Memory B cell (primary cell): ENCODE data around the gene MIPEP.

Source experiments
- ATAC-seq: fragments of 150-1000 bp; cut with Tn5 transposase; 2 replicates; pipeline ENCODE4 v1.10.0; 2021; ENCODE audit warnings: low read depth, mild to moderate bottlenecking, moderate library complexity
- DNase-seq, 2 donors: peaks; one replicate each; pipeline ENCODE4 v3.0.0; 2022; ENCODE audit warnings: low spot score in 2 of 2
- H3K27ac Mint-ChIP-seq: one replicate; pipeline ENCODE4 v1.8.0; 2022; ENCODE audit warnings: mild to moderate bottlenecking, moderate library complexity, mixed read lengths
- H3K27me3 Mint-ChIP-seq: one replicate; pipeline ENCODE4 v1.8.0; 2022; ENCODE audit warnings: mixed read lengths
- H3K36me3 Mint-ChIP-seq: one replicate; pipeline ENCODE4 v1.8.0; 2022; ENCODE audit warnings: mild to moderate bottlenecking, mixed read lengths
- H3K4me1 Mint-ChIP-seq: one replicate; pipeline ENCODE4 v1.8.0; 2022; ENCODE audit warnings: mixed read lengths
- H3K4me3 Mint-ChIP-seq: one replicate; pipeline ENCODE4 v1.8.0; 2022; ENCODE audit warnings: mild to moderate bottlenecking, moderate library complexity, mixed read lengths
- H3K9me3 Mint-ChIP-seq: one replicate; pipeline ENCODE4 v1.8.0; 2022; ENCODE audit warnings: mixed read lengths

Gene MIPEP

DNA sequence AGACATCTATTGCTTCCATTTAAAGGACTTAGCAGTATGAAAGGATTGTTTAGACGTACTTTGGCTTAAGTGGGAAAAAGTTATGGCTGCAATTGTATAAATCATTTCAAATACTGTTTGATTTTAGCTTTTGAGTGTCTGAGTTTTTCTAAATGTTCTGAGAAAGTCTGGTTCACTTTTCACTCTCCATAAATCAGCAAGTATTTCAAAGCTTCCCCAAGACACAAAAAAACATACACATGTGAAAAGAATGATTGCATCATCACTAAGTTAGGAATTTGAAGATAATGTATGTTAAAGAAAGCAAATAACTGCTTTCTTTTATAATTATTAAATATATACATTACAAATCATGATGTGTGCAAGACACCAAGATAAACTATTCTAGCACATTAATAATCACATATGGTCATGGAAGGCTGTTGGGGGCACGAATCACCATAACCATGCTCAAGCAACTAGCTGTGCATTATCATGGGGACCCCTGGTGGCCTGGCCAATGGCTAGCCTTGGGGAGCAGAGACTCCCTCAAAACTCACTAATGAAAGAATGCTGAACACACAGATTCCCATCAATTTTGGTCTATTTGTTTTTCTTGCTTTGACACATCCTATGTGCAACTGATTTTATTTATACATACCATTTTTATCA, 111.1 kb downstream of the MIPEP start:
- Mint-ChIP-seq H3K27ac (no peak overlapping the region), H3K36me3 (peaks cover 29% of the 10 kb centered on the region), H3K4me1 (peaks cover 24% of the 10 kb centered on the region), H3K27me3 (peaks cover 16% of the 10 kb centered on the region), H3K4me3 (no peak overlapping the region), H3K9me3 (peaks cover 2% of the 10 kb centered on the region)
- no peak for ATAC-seq
- DNase-seq = no peak

- Mint-ChIP-seq H3K27me3 (peaks cover 18% of the 10 kb centered on the region), H3K27ac (no peak overlapping the region), H3K9me3 (peaks cover 2% of the 10 kb centered on the region), H3K36me3 (peaks cover 29% of the 10 kb centered on the region), H3K4me3 (no peak overlapping the region), H3K4me1 (peaks cover 24% of the 10 kb centered on the region)
- no peak for DNase-seq
- ATAC-seq = peak; percentile 37
These were observed 111.7 kb downstream of the MIPEP start for GRCh38 chr13:23777575-23777870.

- ATAC-seq = peak; percentile 99
These were observed 112.3 kb downstream of the MIPEP start for GRCh38 chr13:23776698-23777574.

GRCh38 chr13:23772717-23773116, 116.5 kb downstream of the MIPEP start:
- peaks cover 8% of the 10 kb centered on the region for H3K36me3 Mint-ChIP-seq
- DNase-seq (no peak), ATAC-seq (no peak)
- no peak overlapping the region for H3K4me3 Mint-ChIP-seq
- no peak overlapping the region for H3K27ac Mint-ChIP-seq
- H3K27me3 Mint-ChIP-seq = peaks cover 9% of the 10 kb centered on the region
- H3K4me1 Mint-ChIP-seq = peaks cover 24% of the 10 kb centered on the region
- H3K9me3 Mint-ChIP-seq = no peaks in the 10 kb centered on the region

More at GRCh38 chr13:23776698-23777574, 112.3 kb downstream of the MIPEP start:
- Mint-ChIP-seq H3K9me3 (peaks cover 2% of the 10 kb centered on the region), H3K36me3 (peaks cover 24% of the 10 kb centered on the region), H3K4me1 (peaks cover 22% of the 10 kb centered on the region), H3K4me3 (no peak overlapping the region), H3K27me3 (peaks cover 18% of the 10 kb centered on the region), H3K27ac (no peak overlapping the region)
- DNase-seq = peak in 1 of 2 donors; percentile 33

DNA sequence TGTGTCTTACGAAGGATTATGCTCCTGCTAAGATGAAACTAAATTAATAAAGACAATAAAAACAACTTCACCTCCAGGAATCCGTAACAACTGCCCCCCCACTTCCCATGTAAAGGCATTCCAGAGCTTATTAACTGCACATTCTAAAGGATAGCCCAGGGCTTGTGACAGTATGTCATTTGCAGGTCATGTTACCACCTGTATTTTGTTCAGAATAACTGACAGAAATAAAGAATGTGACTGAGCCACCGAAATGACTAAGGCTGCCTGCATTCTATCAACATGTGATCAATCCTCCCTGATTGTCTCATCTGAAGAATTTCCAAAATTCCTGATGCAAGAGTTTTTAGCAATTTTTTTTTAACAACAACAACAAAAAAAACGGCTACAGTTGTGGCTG, 117.2 kb downstream of the MIPEP start:
- Mint-ChIP-seq H3K9me3 (no peaks in the 10 kb centered on the region), H3K36me3 (peaks cover 8% of the 10 kb centered on the region), H3K4me1 (peaks cover 20% of the 10 kb centered on the region), H3K27ac (no peak overlapping the region), H3K27me3 (peaks cover 9% of the 10 kb centered on the region), H3K4me3 (no peak overlapping the region)
- ATAC-seq = no peak
- no peak for DNase-seq

DNA sequence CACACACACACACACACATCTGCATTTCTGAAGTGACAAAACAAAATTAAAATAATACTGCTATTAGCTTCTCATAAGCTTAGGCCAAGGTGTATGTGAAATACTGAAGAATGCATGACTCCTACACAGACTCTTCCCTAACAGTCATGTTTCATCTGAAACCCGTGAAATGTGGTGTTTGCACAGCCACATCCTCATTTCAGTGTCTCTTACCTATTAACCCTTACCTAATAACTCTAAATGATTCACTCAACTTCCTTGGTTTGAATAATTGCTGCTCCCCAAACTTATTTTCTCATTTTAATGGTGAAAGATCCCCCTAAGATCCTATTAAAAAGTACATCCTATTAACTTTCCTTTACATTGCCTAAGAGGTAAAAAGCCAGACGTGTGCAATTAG, 117.6 kb downstream of the MIPEP start:
- Mint-ChIP-seq H3K36me3 (peaks cover 8% of the 10 kb centered on the region), H3K9me3 (no peaks in the 10 kb centered on the region), H3K4me3 (no peak overlapping the region), H3K4me1 (peaks cover 16% of the 10 kb centered on the region), H3K27me3 (peaks cover 9% of the 10 kb centered on the region), H3K27ac (no peak overlapping the region)
- DNase-seq (no peak), ATAC-seq (peak; percentile 45)

GRCh38 chr13:23770973-23771372, 118.2 kb downstream of the MIPEP start:
- ATAC-seq (no peak), DNase-seq (no peak)
- H3K9me3 Mint-ChIP-seq = no peaks in the 10 kb centered on the region
- peaks cover 12% of the 10 kb centered on the region for H3K4me1 Mint-ChIP-seq
- no peak overlapping the region for H3K4me3 Mint-ChIP-seq
- H3K36me3 Mint-ChIP-seq = peaks cover 7% of the 10 kb centered on the region
- H3K27me3 Mint-ChIP-seq = peaks cover 6% of the 10 kb centered on the region
- H3K27ac Mint-ChIP-seq = no peak overlapping the region

GRCh38 chr13:23770428-23770827, 118.8 kb downstream of the MIPEP start:
- ATAC-seq (no peak), DNase-seq (no peak)
- Mint-ChIP-seq H3K4me3 (no peak overlapping the region), H3K27ac (no peak overlapping the region), H3K27me3 (peaks cover 4% of the 10 kb centered on the region), H3K4me1 (peaks cover 11% of the 10 kb centered on the region), H3K9me3 (no peaks in the 10 kb centered on the region), H3K36me3 (peaks cover 4% of the 10 kb centered on the region)

GRCh38 chr13:23769401-23769800, 119.8 kb downstream of the MIPEP start:
- peaks cover 11% of the 10 kb centered on the region for H3K4me1 Mint-ChIP-seq
- no peaks in the 10 kb centered on the region for H3K9me3 Mint-ChIP-seq
- no peak overlapping the region for H3K4me3 Mint-ChIP-seq
- H3K27me3 Mint-ChIP-seq = peaks cover 4% of the 10 kb centered on the region
- peaks cover 1% of the 10 kb centered on the region for H3K36me3 Mint-ChIP-seq
- no peak overlapping the region for H3K27ac Mint-ChIP-seq
- ATAC-seq = no peak
- no peak for DNase-seq

GRCh38 chr13:23767838-23768237, 121.4 kb downstream of the MIPEP start:
- Mint-ChIP-seq H3K4me3 (no peak overlapping the region), H3K9me3 (no peaks in the 10 kb centered on the region), H3K4me1 (peaks cover 11% of the 10 kb centered on the region), H3K36me3 (peaks cover 1% of the 10 kb centered on the region), H3K27ac (no peak overlapping the region), H3K27me3 (peaks cover 2% of the 10 kb centered on the region)
- DNase-seq (no peak), ATAC-seq (no peak)

GRCh38 chr13:23766939-23767338, 122.3 kb downstream of the MIPEP start:
- ATAC-seq = no peak
- Mint-ChIP-seq H3K27ac (no peak overlapping the region), H3K4me1 (peaks cover 11% of the 10 kb centered on the region), H3K27me3 (peaks cover 2% of the 10 kb centered on the region), H3K36me3 (peaks cover 1% of the 10 kb centered on the region), H3K4me3 (no peak overlapping the region), H3K9me3 (no peaks in the 10 kb centered on the region)
- DNase-seq = no peak

DNA sequence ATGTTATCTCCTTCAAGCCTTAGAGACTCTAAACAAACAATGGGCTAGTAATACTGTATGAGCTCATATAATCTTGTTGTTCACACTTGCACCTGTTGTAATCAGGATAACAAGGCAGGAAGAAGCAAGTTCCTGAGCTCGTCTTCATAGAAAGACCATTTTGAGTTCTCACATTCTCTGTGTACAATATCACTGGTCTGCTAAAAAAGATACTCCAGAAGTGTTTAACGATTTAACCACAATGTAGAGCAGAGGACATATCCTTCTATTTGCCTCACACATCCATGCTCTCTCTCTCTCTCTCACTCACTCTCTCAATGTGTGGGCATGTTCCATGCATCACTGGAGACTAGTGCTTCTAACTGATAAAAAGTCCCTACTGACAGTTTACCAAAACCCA, 122.9 kb downstream of the MIPEP start:
- peaks cover 1% of the 10 kb centered on the region for H3K36me3 Mint-ChIP-seq
- peaks cover 7% of the 10 kb centered on the region for H3K4me1 Mint-ChIP-seq
- ATAC-seq = no peak

DNA sequence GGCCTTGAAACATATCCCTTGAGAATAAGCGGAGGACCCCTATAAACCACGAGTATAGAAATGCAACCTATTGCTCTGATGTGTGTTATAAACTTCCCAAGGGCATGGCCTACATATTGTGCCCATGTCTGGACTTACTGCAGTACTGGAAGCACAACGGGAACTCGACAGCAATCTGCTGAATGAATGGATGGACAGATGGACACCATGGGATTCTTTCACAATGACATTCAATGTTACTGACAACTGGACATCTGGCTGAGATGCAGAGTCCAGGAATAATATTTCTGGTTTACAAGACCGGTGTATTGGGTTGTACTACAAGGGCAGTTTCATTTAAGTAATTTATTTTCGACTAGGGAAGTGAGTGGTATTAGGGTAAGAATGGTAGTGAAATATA, 123.7 kb downstream of the MIPEP start:
- DNase-seq (no peak), ATAC-seq (no peak)
- Mint-ChIP-seq H3K4me3 (no peak overlapping the region), H3K36me3 (peaks cover 1% of the 10 kb centered on the region), H3K27me3 (no peaks in the 10 kb centered on the region), H3K9me3 (no peaks in the 10 kb centered on the region), H3K27ac (no peak overlapping the region), H3K4me1 (peaks cover 7% of the 10 kb centered on the region)

More for the DNA sequence above, 122.9 kb downstream of the MIPEP start:
- no peak overlapping the region for H3K4me3 Mint-ChIP-seq
- H3K27me3 Mint-ChIP-seq = peaks cover 2% of the 10 kb centered on the region
- H3K27ac Mint-ChIP-seq = no peak overlapping the region
- H3K9me3 Mint-ChIP-seq = no peaks in the 10 kb centered on the region
- DNase-seq = no peak

GRCh38 chr13:23763318-23763717, 125.9 kb downstream of the MIPEP start:
- Mint-ChIP-seq H3K36me3 (peaks cover 1% of the 10 kb centered on the region), H3K9me3 (no peaks in the 10 kb centered on the region), H3K4me3 (no peak overlapping the region), H3K27me3 (no peaks in the 10 kb centered on the region), H3K27ac (no peak overlapping the region), H3K4me1 (peaks cover 3% of the 10 kb centered on the region)
- DNase-seq (no peak), ATAC-seq (no peak)
